Smooth muscle cell (in vitro differentiated cells): ENCODE results near the gene SMIM38. TPM values are rescaled to one million over a fixed set of nuclear protein-coding genes. Genes with fewer than 3 reads are reported as not detected.
"Not testable (repeated sequence)": the region's sequence is repeated elsewhere in the genome, so short reads cannot be mapped to it uniquely, and the experiment has no call there.

Experiments
- DNase-seq: peaks from one replicate; lab custom pipeline; 2025; ENCODE audit not compliant: unreplicated experiment; lab: John Stamatoyannopoulos, UW
- H2AFZ ChIP-seq: fragments of 200-600 bp; sonication (generic); 2 replicates; pipeline ENCODE4 v1.6.0; 2016; ENCODE audit warnings: antibody characterized with exemption, low read depth, mild to moderate bottlenecking
- H3F3A ChIP-seq: fragments of 200-600 bp; sonication (generic); 2 replicates; pipeline ENCODE4 v1.6.0; 2017; ENCODE audit warnings: antibody characterized with exemption, low read depth
- H3K27ac ChIP-seq: fragments of 200-600 bp; sonication (generic); 2 replicates; pipeline ENCODE4 v1.5.1; 2016; ENCODE audit warnings: low read depth, mild to moderate bottlenecking
- H3K27me3 ChIP-seq: fragments of 200-600 bp; sonication (generic); 2 replicates; pipeline ENCODE4 v1.6.1; 2016; ENCODE audit warnings: low read depth, mild to moderate bottlenecking
- H3K36me3 ChIP-seq: fragments of 200-600 bp; sonication (generic); 2 replicates; pipeline ENCODE4 v1.5.1; 2016; ENCODE audit warnings: low read depth
- H3K4me1 ChIP-seq: fragments of 200-600 bp; sonication (generic); 2 replicates; pipeline ENCODE4 v1.5.1; 2016; ENCODE audit warnings: low read depth
- H3K4me2 ChIP-seq: fragments of 200-600 bp; sonication (generic); 2 replicates; pipeline ENCODE4 v1.6.0; 2016; ENCODE audit warnings: mild to moderate bottlenecking
- H3K4me3 ChIP-seq: fragments of 200-600 bp; sonication (generic); 2 replicates; pipeline ENCODE4 v1.5.1; 2016; ENCODE audit warnings: mild to moderate bottlenecking
- H3K79me2 ChIP-seq: fragments of 200-600 bp; sonication (generic); 2 replicates; pipeline ENCODE4 v1.6.0; 2016; ENCODE audit warnings: low read depth, mild to moderate bottlenecking
- H3K9ac ChIP-seq: fragments of 200-600 bp; sonication (generic); 2 replicates; pipeline ENCODE4 v1.6.0; 2016; ENCODE audit warnings: low read depth
- H3K9me3 ChIP-seq: fragments of 200-600 bp; sonication (generic); replicated peaks from 2 replicates; pipeline ENCODE4 v1.5.1; 2016; ENCODE audit warnings: low read depth
- H4K20me1 ChIP-seq: fragments of 200-600 bp; sonication (generic); 2 replicates; pipeline ENCODE4 v1.6.0; 2016; ENCODE audit warnings: low read depth
- CTCF ChIP-seq: fragments of 200-600 bp; sonication (generic); IDR thresholded peaks from 2 replicates; pipeline ENCODE4 v1.5.1; 2017; ENCODE audit warnings: borderline replicate concordance, mild to moderate bottlenecking, antibody characterized with exemption; ENCODE audit not compliant: insufficient read depth, poor library complexity, severe bottlenecking
- WGBS: methylation state at CpG from one replicate; pipeline ENCODE4 v1.1.7; 2016; ENCODE audit warnings: low lambda C conversion rate; 5-methylcytosine and 5-hydroxymethylcytosine counted together
- polyA plus RNA-seq: library from polyadenylated mRNA; unstranded; fragments of >200 nt; fragmentation: Nextera tagmentation; extraction: Ambion mirVana; gene quantifications from 2 replicates; pipeline ENCODE4 v1.2.1, GENCODE V29; 2016
- total RNA-seq: library from RNA; depleted of rRNA; stranded (reverse); fragments of >200 nt; gene quantifications from 2 replicates; pipeline ENCODE4 v1.2.3, GENCODE V29; 2014

The SMIM38 gene
- total and polyA plus RNA-seq, 2 experiments from 2014 or later = 0.27 TPM; not detected in 1

- Histone ChIP-seq H3K4me2 (no peak overlapping the region), H3K4me3 (no peak overlapping the region), H2AFZ (no peak overlapping the region), H4K20me1 (no peaks in the 10 kb centered on the region), H3F3A (no peaks in the 10 kb centered on the region), H3K79me2 (no peaks in the 10 kb centered on the region), H3K9ac (no peak overlapping the region), H3K27me3 (no peaks in the 10 kb centered on the region), H3K36me3 (no peaks in the 10 kb centered on the region), H3K27ac (no peak overlapping the region), H3K4me1 (no peaks in the 10 kb centered on the region), H3K9me3 (no peaks in the 10 kb centered on the region)
- TF ChIP-seq CTCF = no peak
- no peak for DNase-seq
- WGBS = 96% methylated on average over 4 of the region's 4 CpGs
Observed at GRCh38 chr11:69133251-69133650, 22.5 kb upstream of the SMIM38 start.

- not testable (repeated sequence) for H3K79me2 ChIP-seq, H3K27me3 ChIP-seq, H3F3A ChIP-seq, DNase-seq, H3K9me3 ChIP-seq, H3K27ac ChIP-seq, H3K9ac ChIP-seq, H3K36me3 ChIP-seq, H3K4me2 ChIP-seq, H3K4me1 ChIP-seq, H4K20me1 ChIP-seq, H3K4me3 ChIP-seq, H2AFZ ChIP-seq
- WGBS = 77% methylated on average over 2 of the region's 2 CpGs
Observed at GRCh38 chr11:69134182-69134581, 21.6 kb upstream of the SMIM38 start.

GRCh38 chr11:69134957-69135356, 20.8 kb upstream of the SMIM38 start:
- Histone ChIP-seq H3K27ac (no peak overlapping the region), H3K4me3 (no peak overlapping the region), H3K27me3 (no peaks in the 10 kb centered on the region), H3K79me2 (no peaks in the 10 kb centered on the region), H3K4me1 (no peaks in the 10 kb centered on the region), H3F3A (no peaks in the 10 kb centered on the region), H4K20me1 (no peaks in the 10 kb centered on the region), H3K36me3 (no peaks in the 10 kb centered on the region), H3K9me3 (no peaks in the 10 kb centered on the region), H3K9ac (no peak overlapping the region), H3K4me2 (no peak overlapping the region), H2AFZ (no peak overlapping the region)
- no peak for DNase-seq
- no peak for TF ChIP-seq CTCF
- WGBS = 86% methylated on average over 8 of the region's 8 CpGs

- Histone ChIP-seq H3F3A (no peaks in the 10 kb centered on the region), H3K4me1 (no peaks in the 10 kb centered on the region), H2AFZ (no peak overlapping the region), H3K4me3 (no peak overlapping the region), H3K4me2 (no peak overlapping the region), H3K27me3 (no peaks in the 10 kb centered on the region), H3K36me3 (no peaks in the 10 kb centered on the region), H3K9ac (no peak overlapping the region), H3K9me3 (no peaks in the 10 kb centered on the region), H4K20me1 (no peaks in the 10 kb centered on the region), H3K27ac (no peak overlapping the region), H3K79me2 (no peaks in the 10 kb centered on the region)
- 81% methylated on average over 14 of the region's 14 CpGs for WGBS
- no peak for DNase-seq
- TF ChIP-seq CTCF = no peak
Observed at GRCh38 chr11:69135420-69136363, 20.0 kb upstream of the SMIM38 start.
